Sigmoid colon (tissue), 7 donors: ENCODE data around the gene GALM. TPM values are rescaled to one million over a fixed set of nuclear protein-coding genes. Genes with fewer than 3 reads are reported as not detected.
A peak's percentile ranks its signal among the peaks of the same experiment; 100 is the strongest.

Experiments used
- DNase-seq: peaks from one replicate; pipeline ENCODE4 v3.0.0-alpha.2; 2019
- H3K27ac ChIP-seq, 4 donors: fragments of 200-600 bp; sonication (generic); one replicate each; pipeline ENCODE4 v1.5.1; 2016 to 2019; ENCODE audit warnings: mild to moderate bottlenecking in 1 of 4
- H3K27me3 ChIP-seq, 3 donors: fragments of 200-600 bp; sonication (generic); one replicate each; pipeline ENCODE4 v1.5.1; 2019; ENCODE audit warnings: mild to moderate bottlenecking in 1 of 3
- H3K36me3 ChIP-seq, 4 donors: fragments of 200-600 bp; sonication (generic); one replicate each; pipeline ENCODE4 v1.5.1; 2016 to 2019
- H3K4me1 ChIP-seq, 4 donors: fragments of 200-600 bp; sonication (generic); one replicate each; pipeline ENCODE4 v1.5.1; 2017 to 2019
- H3K4me3 ChIP-seq, 4 donors: fragments of 200-600 bp; sonication (generic); one replicate each; pipeline ENCODE4 v1.5.1; 2017 to 2019; ENCODE audit warnings: mild to moderate bottlenecking in 2 of 4, moderate library complexity in 1 of 4
- H3K9me3 ChIP-seq, 4 donors: fragments of 200-600 bp in 3 of 4; sonication (generic) in 3 of 4; one replicate each; pipeline versions ENCODE4 v1.5.1 to v1.6.1; 2013 to 2019
- CTCF ChIP-seq, 4 experiments: fragments of 450-650 bp in 3 of 4; fragments of 200-600 bp in 1 of 4; IDR thresholded peaks; one replicate each; pipeline ENCODE4 v1.5.1; 2016 to 2019; ENCODE audit warnings: antibody characterized with exemption in 4 of 4, mild to moderate bottlenecking in 3 of 4, moderate library complexity in 2 of 4
- EP300 ChIP-seq, 4 donors: sonication (generic); formaldehyde crosslinking; IDR thresholded peaks; one replicate each; pipeline ENCODE4 v1.6.1; 2017; ENCODE audit warnings: antibody characterized with exemption in 4 of 4
- POLR2A ChIP-seq, 2 donors: fragments of 450-650 bp; IDR thresholded peaks; one replicate each; pipeline ENCODE4 v1.6.1; 2016; ENCODE audit warnings: antibody characterized with exemption in 2 of 2, mild to moderate bottlenecking in 2 of 2, moderate library complexity in 2 of 2
- POLR2AphosphoS5 ChIP-seq, 4 donors: sonication (generic); formaldehyde crosslinking; IDR thresholded peaks; one replicate each; pipeline ENCODE4 v1.6.1; 2017; ENCODE audit warnings: antibody characterized with exemption in 4 of 4
- WGBS, 2 donors: extraction: QIAGEN DNeasy Blood & Tissue Kit; methylation state at CpG; one replicate each; pipeline ENCODE4 v1.1.7; 2013; 5-methylcytosine and 5-hydroxymethylcytosine counted together
- intact Hi-C: fragments of 100-400 bp; cut with DNase I; formaldehyde crosslinking; loops from one replicate; pipeline ENCODE4 v1.15.1; 2023
- polyA plus RNA-seq, 3 donors: library from polyadenylated mRNA; stranded (reverse); fragments of 200-250 nt; gene quantifications; one replicate each; pipeline ENCODE4 v1.2.3, GENCODE V29; 2013
- total RNA-seq, 4 donors: library from RNA; depleted of rRNA; stranded (reverse); fragments of >200 nt; gene quantifications; one replicate each; pipeline ENCODE4 v1.1.0, GENCODE V29; 2016
- donor health status: healthy with polysubstance abuse.
- donor health status: Bipolar disorder and iron deficiency.
- donor health status: healthy.

The GALM gene
- total and polyA plus RNA-seq, 7 donors: 9.5 to 45.1 (median 35.2) TPM

- no peaks in the 10 kb centered on the region for H3K9me3 ChIP-seq
- no peak for TF ChIP-seq POLR2A (IDR thresholded peaks at IDR 0.05)
- DNase-seq: no peak
- H3K27me3 ChIP-seq: no peaks in the 10 kb centered on the region
- no peak overlapping the region for H3K27ac ChIP-seq
- WGBS, 2 donors: 86 to 92% methylated on average over 4 of the region's 4 CpGs
- no peaks in the 10 kb centered on the region for H3K36me3 ChIP-seq
- no peak overlapping the region for H3K4me3 ChIP-seq
- peaks cover 0 to 23% (median 13%) of the 10 kb centered on the region in 4 donors for H3K4me1 ChIP-seq
- intact Hi-C loops: no loop called here
Observed at GRCh38 chr2:38718601-38719000, 52.7 kb downstream of the GALM start.

GRCh38 chr2:38719706-38720105, 53.8 kb downstream of the GALM start:
- Histone ChIP-seq H3K4me3 (no peak overlapping the region), H3K4me1 (peaks cover 0 to 23% (median 13%) of the 10 kb centered on the region in 4 donors), H3K9me3 (no peaks in the 10 kb centered on the region), H3K27ac (peak overlapping the region; percentile 32 to 67 (median 54)), H3K36me3 (no peaks in the 10 kb centered on the region), H3K27me3 (no peaks in the 10 kb centered on the region)
- no peak for TF ChIP-seq EP300 (IDR thresholded peaks at IDR 0.05)
- no peak for TF ChIP-seq CTCF (IDR thresholded peaks at IDR 0.05)
- TF ChIP-seq POLR2AphosphoS5 (IDR thresholded peaks at IDR 0.05): no peak
- no peak for TF ChIP-seq POLR2A (IDR thresholded peaks at IDR 0.05)
- 96 to 97% methylated on average over 12 of the region's 12 CpGs for WGBS, 2 donors
- DNase-seq: no peak
- intact Hi-C loops: no loop called here

GRCh38 chr2:38720613-38721241, 54.8 kb downstream of the GALM start:
- 69% methylated on average over 4 of the region's 4 CpGs for WGBS, 2 donors
- peak overlapping the region; percentile 32 to 67 (median 54) for H3K27ac ChIP-seq
- no peaks in the 10 kb centered on the region for H3K36me3 ChIP-seq
- H3K9me3 ChIP-seq: no peaks in the 10 kb centered on the region
- H3K4me3 ChIP-seq: no peak overlapping the region
- intact Hi-C loops: no loop called here
- DNase-seq: peak; percentile 92
- no peak for TF ChIP-seq POLR2A (IDR thresholded peaks at IDR 0.05)
- no peak for TF ChIP-seq CTCF (IDR thresholded peaks at IDR 0.05)
- TF ChIP-seq POLR2AphosphoS5 (IDR thresholded peaks at IDR 0.05): peak; percentile 29 to 62 (median 54)
- peak in 1 of 4 donors; percentile 64 for TF ChIP-seq EP300 (IDR thresholded peaks at IDR 0.05)
- peaks cover 0 to 23% (median 13%) of the 10 kb centered on the region in 4 donors for H3K4me1 ChIP-seq
- H3K27me3 ChIP-seq: no peaks in the 10 kb centered on the region

DNA sequence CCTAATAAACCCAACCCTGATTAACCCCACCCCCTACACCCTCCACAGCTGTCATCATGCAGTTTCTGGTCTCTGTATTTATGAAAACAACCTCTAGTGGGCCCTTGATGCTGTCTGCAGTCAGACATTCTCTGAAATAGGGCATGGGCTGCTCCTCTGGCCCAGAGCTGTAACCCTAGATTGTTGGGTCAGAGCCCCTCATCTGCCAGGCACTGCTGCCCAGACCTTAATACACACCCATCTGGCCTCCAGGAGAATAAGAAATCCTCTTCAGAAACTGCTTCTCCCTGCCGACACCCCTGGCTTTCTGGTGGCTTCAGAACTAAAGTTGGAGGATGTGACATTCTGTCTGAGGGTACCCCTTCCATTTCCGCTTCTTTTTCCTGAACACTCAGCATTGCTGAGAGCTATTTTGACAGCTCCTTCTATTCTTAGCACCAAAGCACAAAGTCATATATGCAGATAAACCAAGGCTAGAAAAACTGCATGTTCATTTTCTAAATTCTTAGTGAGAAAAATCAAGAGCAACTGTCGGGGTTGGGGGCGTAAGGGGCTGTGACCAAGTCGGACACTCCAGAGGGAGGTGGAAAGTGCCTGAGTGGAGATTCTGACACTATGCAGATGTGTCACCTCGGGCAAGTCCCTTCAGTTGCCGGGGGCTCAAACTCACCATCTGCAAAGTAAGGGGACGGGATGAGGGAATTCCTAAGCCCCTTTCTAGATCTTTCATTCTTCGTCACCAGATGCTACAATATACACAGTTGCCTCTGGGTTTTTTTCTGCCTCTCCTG, 56.6 kb downstream of the GALM start:
- H3K4me3 ChIP-seq: no peak overlapping the region
- H3K36me3 ChIP-seq: no peaks in the 10 kb centered on the region
- H3K27ac ChIP-seq: peak overlapping the region in 1 of 4 donors; percentile 5
- no peaks in the 10 kb centered on the region for H3K27me3 ChIP-seq
- peaks cover 0 to 23% (median 13%) of the 10 kb centered on the region in 4 donors for H3K4me1 ChIP-seq
- TF ChIP-seq CTCF (IDR thresholded peaks at IDR 0.05) (no peak), POLR2AphosphoS5 (IDR thresholded peaks at IDR 0.05) (no peak), POLR2A (IDR thresholded peaks at IDR 0.05) (no peak), EP300 (IDR thresholded peaks at IDR 0.05) (no peak)
- no peaks in the 10 kb centered on the region for H3K9me3 ChIP-seq
- WGBS, 2 donors: 54 to 84% methylated on average over 9 of the region's 9 CpGs
- intact Hi-C loops: no loop called here
- DNase-seq: no peak

DNA sequence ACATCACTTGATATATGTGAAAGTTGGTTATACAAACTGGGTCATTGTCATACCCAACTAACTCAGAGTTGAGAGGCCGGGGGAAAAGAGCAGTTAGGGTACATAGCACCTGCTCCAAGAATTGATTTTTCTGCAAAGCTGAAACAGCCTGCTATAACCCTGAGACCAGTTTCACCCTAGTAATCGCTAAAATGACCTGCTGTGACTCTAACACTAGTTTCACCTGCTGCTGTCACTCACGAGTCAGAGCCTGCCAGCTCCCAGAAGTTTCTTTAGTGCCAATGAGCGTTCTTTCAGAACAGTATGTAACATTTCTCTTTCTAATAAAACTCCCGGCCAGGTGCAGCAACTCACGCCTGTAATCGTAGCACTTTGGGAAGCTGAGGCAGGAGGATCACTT, 57.3 kb downstream of the GALM start:
- 85% methylated on average over 7 of the region's 7 CpGs for WGBS, 2 donors
- Histone ChIP-seq H3K4me3 (no peak overlapping the region), H3K27me3 (no peaks in the 10 kb centered on the region), H3K27ac (no peak overlapping the region), H3K36me3 (no peaks in the 10 kb centered on the region), H3K4me1 (peaks cover 0 to 23% (median 13%) of the 10 kb centered on the region in 4 donors), H3K9me3 (no peaks in the 10 kb centered on the region)
- DNase-seq: no peak
- intact Hi-C loops: no loop called here
- no peak for TF ChIP-seq CTCF (IDR thresholded peaks at IDR 0.05)
- no peak for TF ChIP-seq POLR2AphosphoS5 (IDR thresholded peaks at IDR 0.05)
- no peak for TF ChIP-seq EP300 (IDR thresholded peaks at IDR 0.05)
- no peak for TF ChIP-seq POLR2A (IDR thresholded peaks at IDR 0.05)
